H1 (cell line): ENCODE data around the gene MAP1B. TPM values are rescaled to one million over a fixed set of nuclear protein-coding genes. Genes with fewer than 3 reads are reported as not detected.

Source experiments
- CTCF ChIA-PET: fragments of 300-600 bp; sonication (Branson Sonifier 250); formaldehyde crosslinking; loops from one replicate; lab custom pipeline; 2021; ENCODE audit not compliant: partially characterized antibody; lab: Charles Lee
- POLR2A ChIA-PET: fragments of 300-600 bp; sonication (Branson Sonifier 250); formaldehyde crosslinking; loops from one replicate; lab custom pipeline; 2021; ENCODE audit warnings: inconsistent platforms; ENCODE audit not compliant: partially characterized antibody; lab: Charles Lee
- DNase-seq, 2 experiments: peaks; one replicate each; pipeline versions ENCODE4 v3.0.0 to v3.0.0-alpha.2; 2010 to 2022; ENCODE audit warnings: low spot score in 2 of 2, low read depth in 1 of 2, mixed read lengths in 1 of 2
- FAIRE-seq: peaks from 2 replicates; lab custom pipeline; 2011; peaks lifted over from hg19 to GRCh38; lab: Jason Lieb, UNC
- H2AFZ ChIP-seq: 2 replicates; pipeline ENCODE4 v1.8.1; 2012; ENCODE audit warnings: low read length, inconsistent platforms
- H2AK5ac ChIP-seq: 2 replicates; pipeline ENCODE4 v1.6.1; 2013; ENCODE audit warnings: low read depth, low read length
- H2BK120ac ChIP-seq: replicated peaks from 2 replicates; pipeline ENCODE3; 2013; ENCODE audit warnings: low read depth, low read length, inconsistent platforms
- H2BK12ac ChIP-seq: 2 replicates; pipeline ENCODE4 v1.6.1; 2013; ENCODE audit warnings: low read depth, low read length
- H2BK15ac ChIP-seq: 2 replicates; pipeline ENCODE4 v1.6.1; 2013; ENCODE audit warnings: low read length
- H2BK20ac ChIP-seq: 2 replicates; pipeline ENCODE4 v1.6.1; 2013; ENCODE audit warnings: low read length
- H2BK5ac ChIP-seq: 2 replicates; pipeline ENCODE4 v1.6.1; 2013; ENCODE audit warnings: low read depth, low read length
- H3K14ac ChIP-seq: 2 replicates; pipeline ENCODE4 v1.6.1; 2013; ENCODE audit warnings: inconsistent platforms; ENCODE audit not compliant: insufficient read length
- H3K18ac ChIP-seq: 2 replicates; pipeline ENCODE4 v1.6.1; 2013; ENCODE audit warnings: low read length; ENCODE audit errors: extremely low read depth
- H3K23ac ChIP-seq: 2 replicates; pipeline ENCODE4 v1.6.1; 2013; ENCODE audit warnings: inconsistent platforms; ENCODE audit not compliant: insufficient read length
- H3K23me2 ChIP-seq: 2 replicates; pipeline ENCODE4 v1.6.1; 2013; ENCODE audit warnings: low read depth, low read length
- H3K27ac ChIP-seq: 2 replicates; pipeline ENCODE4 v1.6.1; 2011; ENCODE audit warnings: low read depth, low read length, inconsistent platforms
- H3K27me3 ChIP-seq, 4 experiments: replicated peaks in 1 of 4; 1 replicate in 1 of 4; 2 replicates in 3 of 4; pipeline versions ENCODE4 v1.6.1 to v1.8.1; 2011 to 2013; ENCODE audit warnings: low read length in 3 of 4, mild to moderate bottlenecking in 3 of 4, inconsistent platforms in 2 of 4, mixed read lengths in 2 of 4, moderate library complexity in 1 of 4; ENCODE audit not compliant: control insufficient read depth in 3 of 4, insufficient read depth in 3 of 4; ENCODE audit errors: extremely low read depth in 1 of 4
- H3K36me3 ChIP-seq, 4 experiments: 2 replicates each; pipeline versions ENCODE4 v1.6.1 to v1.8.1; 2011 to 2013; ENCODE audit warnings: mild to moderate bottlenecking in 4 of 4, low read length in 3 of 4, moderate library complexity in 2 of 4, control low read depth in 1 of 4, inconsistent platforms in 1 of 4; ENCODE audit not compliant: insufficient read depth in 4 of 4, control insufficient read depth in 2 of 4
- H3K4ac ChIP-seq: replicated peaks from 2 replicates; pipeline ENCODE3; 2013; ENCODE audit warnings: low read length, low read depth, mixed read lengths, inconsistent platforms; ENCODE audit not compliant: insufficient read length
- H3K4me1 ChIP-seq, 4 experiments: replicated peaks in 1 of 4; 1 replicate in 1 of 4; 2 replicates in 3 of 4; pipeline versions ENCODE4 v1.6.1 to v1.8.1; 2011 to 2013; ENCODE audit warnings: low read length in 3 of 4, inconsistent platforms in 2 of 4, mixed read lengths in 1 of 4; ENCODE audit not compliant: insufficient read depth in 4 of 4, control insufficient read depth in 3 of 4
- H3K4me2 ChIP-seq, 2 experiments: 2 replicates each; pipeline versions ENCODE4 v1.6.1 to v1.8.1; 2011 to 2013; ENCODE audit warnings: low read depth in 2 of 2, low read length in 2 of 2, control low read depth in 1 of 2, inconsistent platforms in 1 of 2, mild to moderate bottlenecking in 1 of 2; ENCODE audit not compliant: insufficient read depth in 1 of 2
- H3K4me3 ChIP-seq, 4 experiments: fragments of 200-600, 300-600 bp in 1 of 4; sonication (generic), shearing (Covaris generic), sonication (Bioruptor Twin) in 1 of 4; 2 replicates each; pipeline versions ENCODE4 v1.5.1 to v1.8.1; 2011 to 2016; ENCODE audit warnings: low read length in 4 of 4, low read depth in 3 of 4, control low read depth in 2 of 4, inconsistent platforms in 2 of 4, mild to moderate bottlenecking in 2 of 4, mixed read lengths in 1 of 4, moderate library complexity in 1 of 4; ENCODE audit not compliant: insufficient read depth in 2 of 4; ENCODE audit errors: extremely low read depth in 1 of 4
- H3K56ac ChIP-seq: replicated peaks from 2 replicates; pipeline ENCODE3; 2013; ENCODE audit warnings: low read depth, mild to moderate bottlenecking, mixed read lengths, low read length, inconsistent platforms; ENCODE audit not compliant: insufficient read length
- H3K79me1 ChIP-seq: 2 replicates; pipeline ENCODE4 v1.6.1; 2013; ENCODE audit warnings: low read depth, low read length, control low read depth
- H3K79me2 ChIP-seq, 2 experiments: 2 replicates each; pipeline versions ENCODE4 v1.6.1 to v1.8.1; 2012 to 2013; ENCODE audit warnings: low read length in 2 of 2, mild to moderate bottlenecking in 2 of 2, inconsistent platforms in 1 of 2; ENCODE audit not compliant: insufficient read depth in 2 of 2, control insufficient read depth in 1 of 2
- H3K9ac ChIP-seq, 4 experiments: replicated peaks in 1 of 4; 1 replicate in 1 of 4; 2 replicates in 3 of 4; pipeline versions ENCODE4 v1.6.1 to v1.8.1; 2011 to 2013; ENCODE audit warnings: low read depth in 3 of 4, low read length in 3 of 4, control low read depth in 2 of 4, mild to moderate bottlenecking in 2 of 4, moderate library complexity in 2 of 4, inconsistent platforms in 1 of 4; ENCODE audit errors: extremely low read depth in 1 of 4
- H3K9me3 ChIP-seq, 2 experiments: 2 replicates each; pipeline versions ENCODE4 v1.6.1 to v1.8.1; 2012 to 2013; ENCODE audit warnings: mild to moderate bottlenecking in 2 of 2, moderate library complexity in 2 of 2, control low read depth in 1 of 2, inconsistent platforms in 1 of 2, low read depth in 1 of 2, low read length in 1 of 2, mixed read lengths in 1 of 2; ENCODE audit not compliant: insufficient read depth in 2 of 2
- H4K20me1 ChIP-seq, 2 experiments: replicated peaks in 1 of 2; 2 replicates each; pipeline versions ENCODE3 to v1.8.1; 2011 to 2013; ENCODE audit warnings: inconsistent platforms in 2 of 2, low read length in 2 of 2, mild to moderate bottlenecking in 1 of 2; ENCODE audit not compliant: insufficient read depth in 2 of 2, control insufficient read depth in 1 of 2
- H4K5ac ChIP-seq: 2 replicates; pipeline ENCODE4 v1.6.1; 2013; ENCODE audit warnings: low read length, low read depth, mixed read lengths, inconsistent platforms; ENCODE audit not compliant: insufficient read length
- H4K8ac ChIP-seq: 2 replicates; pipeline ENCODE4 v1.8.0; 2013; ENCODE audit warnings: mild to moderate bottlenecking, moderate library complexity, low read length, inconsistent platforms; ENCODE audit not compliant: insufficient read depth; ENCODE audit errors: extremely low read depth
- H4K91ac ChIP-seq: replicated peaks from 2 replicates; pipeline ENCODE3; 2013; ENCODE audit warnings: low read length, mixed read lengths, inconsistent platforms; ENCODE audit not compliant: insufficient read length
- HDAC6 ChIP-seq: IDR thresholded peaks from one replicate; pipeline ENCODE4 v1.7.1; 2012; ENCODE audit warnings: low read depth, mild to moderate bottlenecking, inconsistent platforms, low read length, moderate library complexity
- JUND ChIP-seq: IDR thresholded peaks from 2 replicates; pipeline ENCODE4 v1.6.1; 2011; ENCODE audit warnings: mild to moderate bottlenecking, improper control_type of control experiment, low read length
- MAFK ChIP-seq: IDR thresholded peaks from 2 replicates; pipeline ENCODE4 v1.6.1; 2012; ENCODE audit warnings: low read depth, mild to moderate bottlenecking, improper control_type of control experiment, low read length
- NANOG ChIP-seq: IDR thresholded peaks from 2 replicates; pipeline ENCODE4 v1.6.1; 2011; ENCODE audit warnings: low read length, low read depth, mild to moderate bottlenecking, inconsistent platforms; ENCODE audit not compliant: insufficient read depth, poor library complexity, severe bottlenecking
- SRF ChIP-seq: IDR thresholded peaks from 2 replicates; pipeline ENCODE4 v1.6.1; 2011; ENCODE audit warnings: mild to moderate bottlenecking, low read depth, low read length, moderate library complexity
- SUZ12 ChIP-seq: fragments of 200-600 bp; sonication (generic); IDR thresholded peaks from 2 replicates; pipeline ENCODE4 v1.6.1; 2012; ENCODE audit warnings: mild to moderate bottlenecking, inconsistent platforms, low read length, moderate library complexity, mixed read lengths
- TCF12 ChIP-seq: IDR thresholded peaks from 2 replicates; pipeline ENCODE4 v1.6.1; 2011; ENCODE audit warnings: low read depth, mild to moderate bottlenecking, low read length
- WGBS, 2 experiments: shearing (Covaris generic) in 1 of 2; methylation state at CpG; one replicate each; pipeline versions ENCODE4 v1.1.6 to v1.1.7; 2013 to 2015; ENCODE audit warnings: low lambda C conversion rate in 2 of 2, mixed read lengths in 2 of 2, inconsistent platforms in 1 of 2, low coverage in 1 of 2, missing lambda C conversion rate in 1 of 2; ENCODE audit not compliant: insufficient replicate concordance in 2 of 2, insufficient coverage in 1 of 2, insufficient read length in 1 of 2; ENCODE audit errors: extremely low coverage in 1 of 2, missing lambda C conversion rate in 1 of 2; 5-methylcytosine and 5-hydroxymethylcytosine counted together
- polyA plus RNA-seq, 7 experiments: library from polyadenylated mRNA; depleted of rRNA in 3 of 7; stranded (reverse) in 5 of 7; unstranded in 2 of 7; fragments of >200 nt in 5 of 7; fragments of 200-250 nt in 2 of 7; gene quantifications; 1 replicate in 5 of 7; 2 replicates in 1 of 7; 4 replicates in 1 of 7; pipeline versions ENCODE4 v1.2.1 to v1.2.3, GENCODE V29; 2011 to 2013; ENCODE audit warnings: missing spikeins in 2 of 7, mixed read lengths in 2 of 7
- total RNA-seq: library from RNA; stranded (reverse); fragmentation: NEBNext Ultra II Directional; extraction: Animal tissue kit (Norgen Biotek cat#: 25700); gene quantifications from 2 replicates; pipeline ENCODE4 v1.2.1, GENCODE V29; 2021

The MAP1B gene
- total and polyA plus RNA-seq, 2 of the 8 experiments (the other 6 are each of a cell fraction or from before 2014, with no cell fraction given), result 24.5 to 120 TPM

- H2AFZ ChIP-seq, result no peak overlapping the region
- H4K91ac ChIP-seq, result no peak overlapping the region
- H3K56ac ChIP-seq, result no peak overlapping the region
- H3K9me3 ChIP-seq, result no peaks in the 10 kb centered on the region
- no peak overlapping the region for H2BK120ac ChIP-seq
- H3K4me1 ChIP-seq, result peaks cover 3 to 13% (median 9%) of the 10 kb centered on the region in 4 experiments; a peak in 6 of 7 replicates
- no peak for DNase-seq
- H3K18ac ChIP-seq, result no peak overlapping the region
- H3K9ac ChIP-seq, result no peak overlapping the region
- H3K27me3 ChIP-seq, result no peaks in the 10 kb centered on the region
- H4K8ac ChIP-seq, result no peak overlapping the region
- H3K36me3 ChIP-seq, result no peaks in the 10 kb centered on the region
- no peak overlapping the region for H3K4me3 ChIP-seq
- peaks cover 0 to 2% of the 10 kb centered on the region in 2 experiments for H4K20me1 ChIP-seq
- H3K14ac ChIP-seq, result no peak overlapping the region
- no peak overlapping the region for H2AK5ac ChIP-seq
- CTCF ChIA-PET, result interaction anchor here (0.9 to 1.1 kb wide), 3 partner anchors 22 to 30 kb away, joined by 3 read pairs; no protein-coding TSS in a partner anchor
- no peak overlapping the region for H3K4me2 ChIP-seq
- H3K27ac ChIP-seq, result no peak overlapping the region
- FAIRE-seq, result no peak
- POLR2A ChIA-PET, result no interaction called here
- no peak overlapping the region for H2BK5ac ChIP-seq
- H3K4ac ChIP-seq, result no peak overlapping the region
- no peaks in the 10 kb centered on the region for H3K79me1 ChIP-seq
- H3K79me2 ChIP-seq, result peaks cover 0 to 24% of the 10 kb centered on the region in 2 experiments; a peak in 2 of 4 replicates
- no peak overlapping the region for H2BK15ac ChIP-seq
- H2BK20ac ChIP-seq, result no peak overlapping the region
- no peaks in the 10 kb centered on the region for H3K23me2 ChIP-seq
- no peak overlapping the region for H4K5ac ChIP-seq
- WGBS, 2 experiments, result 84% methylated on average over 4 of the region's 4 CpGs; no CpG with 5 or more reads in 1 of the 2 experiments
- H2BK12ac ChIP-seq, result no peak overlapping the region
- no peak overlapping the region for H3K23ac ChIP-seq
- TF ChIP-seq HDAC6 (no peak), SUZ12 (no peak), NANOG (no peak), SRF (no peak), JUND (no peak), TCF12 (no peak), MAFK (no peak)
Measured at GRCh38 chr5:72246954-72247442, 139.7 kb downstream of the MAP1B start.
